ENCODE data around the gene HYCC1.
"Not testable (repeated sequence)": the region's sequence is repeated elsewhere in the genome, so short reads cannot be mapped to it uniquely, and the experiment has no call there.

The HYCC1 gene

DNA sequence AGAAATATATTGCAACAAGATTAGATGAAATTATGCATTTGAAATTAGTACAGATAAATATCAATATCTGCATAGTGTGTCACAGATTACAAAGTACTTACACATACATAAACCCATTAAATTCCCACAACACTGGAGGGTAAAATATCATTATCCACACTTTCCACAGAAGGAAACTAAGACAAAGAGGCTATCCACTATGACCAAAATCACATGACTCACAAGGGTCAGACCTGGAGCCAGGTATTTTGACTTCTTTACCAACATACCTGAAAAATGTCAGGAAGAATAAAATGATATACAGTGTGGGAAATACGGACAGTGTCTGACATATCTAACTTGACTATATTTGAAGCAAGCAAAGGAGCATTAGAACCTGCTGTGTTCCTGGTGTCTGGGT, 34.1 kb downstream of the HYCC1 start:
- no peak overlapping the region for H3K4me3 ChIP-seq (ENCODE audit: low read depth, low read length, poor library complexity, severe bottlenecking)
- no peaks in the 10 kb centered on the region for H3K9me2 ChIP-seq (ENCODE audit: low read depth, low read length)
- peaks cover 8% of the 10 kb centered on the region for H3K36me3 ChIP-seq (ENCODE audit: insufficient read depth, low read length)
- no peak overlapping the region for H3K4me2 ChIP-seq (ENCODE audit: low read length)
- no peaks in the 10 kb centered on the region for H3K4me1 ChIP-seq (ENCODE audit: insufficient read depth, low read length, severe bottlenecking)
- no peaks in the 10 kb centered on the region for H3K27me3 ChIP-seq (ENCODE audit: insufficient read depth, low read length)
- H3K27ac ChIP-seq (ENCODE audit: low read depth, low read length, poor library complexity, severe bottlenecking) = no peak overlapping the region
- no peak for TF ChIP-seq EZH2 (IDR thresholded peaks at IDR 0.05; ENCODE audit: borderline replicate concordance, low read length)
- TF ChIP-seq, protein P1, sequence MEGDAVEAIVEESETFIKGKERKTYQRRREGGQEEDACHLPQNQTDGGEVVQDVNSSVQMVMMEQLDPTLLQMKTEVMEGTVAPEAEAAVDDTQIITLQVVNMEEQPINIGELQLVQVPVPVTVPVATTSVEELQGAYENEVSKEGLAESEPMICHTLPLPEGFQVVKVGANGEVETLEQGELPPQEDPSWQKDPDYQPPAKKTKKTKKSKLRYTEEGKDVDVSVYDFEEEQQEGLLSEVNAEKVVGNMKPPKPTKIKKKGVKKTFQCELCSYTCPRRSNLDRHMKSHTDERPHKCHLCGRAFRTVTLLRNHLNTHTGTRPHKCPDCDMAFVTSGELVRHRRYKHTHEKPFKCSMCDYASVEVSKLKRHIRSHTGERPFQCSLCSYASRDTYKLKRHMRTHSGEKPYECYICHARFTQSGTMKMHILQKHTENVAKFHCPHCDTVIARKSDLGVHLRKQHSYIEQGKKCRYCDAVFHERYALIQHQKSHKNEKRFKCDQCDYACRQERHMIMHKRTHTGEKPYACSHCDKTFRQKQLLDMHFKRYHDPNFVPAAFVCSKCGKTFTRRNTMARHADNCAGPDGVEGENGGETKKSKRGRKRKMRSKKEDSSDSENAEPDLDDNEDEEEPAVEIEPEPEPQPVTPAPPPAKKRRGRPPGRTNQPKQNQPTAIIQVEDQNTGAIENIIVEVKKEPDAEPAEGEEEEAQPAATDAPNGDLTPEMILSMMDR (IDR thresholded peaks at IDR 0.05; ENCODE audit: low read length) = no peak
- no peak overlapping the region for H2AFZ ChIP-seq (ENCODE audit: low read length)
- H3K79me2 ChIP-seq (ENCODE audit: insufficient read depth, low read length) = no peaks in the 10 kb centered on the region
- no peaks in the 10 kb centered on the region for H3F3A ChIP-seq (ENCODE audit: insufficient read depth, low read length)
- H3K9ac ChIP-seq (ENCODE audit: low read length) = no peak overlapping the region
- no peaks in the 10 kb centered on the region for H3K9me3 ChIP-seq (ENCODE audit: low read length)
- H4K20me1 ChIP-seq (ENCODE audit: insufficient read depth, low read length) = no peaks in the 10 kb centered on the region

DNA sequence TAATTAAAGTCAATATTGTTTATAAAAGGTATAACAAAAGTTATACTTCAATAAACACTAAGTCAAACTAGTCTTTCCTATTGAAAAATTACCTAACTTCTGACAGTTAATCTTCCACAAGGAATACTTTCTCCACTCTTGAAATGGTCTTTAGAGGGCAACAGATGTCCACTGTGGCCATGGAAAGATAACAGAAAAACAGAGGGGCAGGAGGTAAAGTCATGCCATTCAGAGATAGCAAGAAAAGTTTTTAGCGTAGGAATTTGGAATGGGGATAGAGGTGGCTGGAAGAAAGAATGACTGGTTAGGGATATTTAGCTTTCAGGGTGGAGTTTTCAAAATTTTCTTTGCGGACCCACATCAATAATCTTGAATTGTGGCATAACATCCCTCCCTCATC, 34.7 kb downstream of the HYCC1 start:
- Histone ChIP-seq H4K20me1 (ENCODE audit: insufficient read depth, low read length) (no peaks in the 10 kb centered on the region), H3K36me3 (ENCODE audit: insufficient read depth, low read length) (peaks cover 8% of the 10 kb centered on the region), H3K27me3 (ENCODE audit: insufficient read depth, low read length) (no peaks in the 10 kb centered on the region), H3K79me2 (ENCODE audit: insufficient read depth, low read length) (no peaks in the 10 kb centered on the region), H3F3A (ENCODE audit: insufficient read depth, low read length) (no peaks in the 10 kb centered on the region), H3K9ac (ENCODE audit: low read length) (no peak overlapping the region), H3K9me3 (ENCODE audit: low read length) (no peaks in the 10 kb centered on the region), H3K4me3 (ENCODE audit: low read depth, low read length, poor library complexity, severe bottlenecking) (no peak overlapping the region), H3K27ac (ENCODE audit: low read depth, low read length, poor library complexity, severe bottlenecking) (no peak overlapping the region), H2AFZ (ENCODE audit: low read length) (no peak overlapping the region), H3K4me1 (ENCODE audit: insufficient read depth, low read length, severe bottlenecking) (no peaks in the 10 kb centered on the region), H3K9me2 (ENCODE audit: low read depth, low read length) (no peaks in the 10 kb centered on the region), H3K4me2 (ENCODE audit: low read length) (no peak overlapping the region)
- no peak for TF ChIP-seq EZH2 (IDR thresholded peaks at IDR 0.05; ENCODE audit: borderline replicate concordance, low read length)
- TF ChIP-seq, protein P1 (IDR thresholded peaks at IDR 0.05; ENCODE audit: low read length) = no peak

DNA sequence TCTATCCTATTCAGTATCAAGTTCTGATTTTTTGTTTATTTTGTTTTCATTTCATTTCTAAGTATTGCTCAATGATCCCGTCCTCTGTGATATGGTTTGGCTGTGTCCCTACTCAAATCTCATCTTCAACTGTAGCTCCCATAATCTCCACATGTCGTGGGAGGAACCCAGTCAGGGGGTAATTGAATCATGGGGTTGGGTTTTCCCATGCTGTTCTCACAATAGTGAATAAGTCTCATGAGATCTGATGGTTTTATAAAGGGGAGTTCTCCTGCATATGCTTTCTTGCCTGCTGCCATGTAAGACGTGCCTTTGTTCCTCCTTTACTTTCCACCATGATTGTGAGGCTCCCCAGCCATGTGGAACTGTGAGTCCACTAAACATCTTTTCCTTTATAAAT, 39.3 kb downstream of the HYCC1 start:
- not testable (repeated sequence) for H4K20me1 ChIP-seq (ENCODE audit: insufficient read depth, low read length); H3K79me2 ChIP-seq (ENCODE audit: insufficient read depth, low read length); H3F3A ChIP-seq (ENCODE audit: insufficient read depth, low read length); H3K9me2 ChIP-seq (ENCODE audit: low read depth, low read length); H3K4me1 ChIP-seq (ENCODE audit: insufficient read depth, low read length, severe bottlenecking); H3K27me3 ChIP-seq (ENCODE audit: insufficient read depth, low read length); H3K36me3 ChIP-seq (ENCODE audit: insufficient read depth, low read length); H3K4me2 ChIP-seq (ENCODE audit: low read length); H3K9me3 ChIP-seq (ENCODE audit: low read length); H3K27ac ChIP-seq (ENCODE audit: low read depth, low read length, poor library complexity, severe bottlenecking); H2AFZ ChIP-seq (ENCODE audit: low read length); H3K4me3 ChIP-seq (ENCODE audit: low read depth, low read length, poor library complexity, severe bottlenecking); H3K9ac ChIP-seq (ENCODE audit: low read length)

DNA sequence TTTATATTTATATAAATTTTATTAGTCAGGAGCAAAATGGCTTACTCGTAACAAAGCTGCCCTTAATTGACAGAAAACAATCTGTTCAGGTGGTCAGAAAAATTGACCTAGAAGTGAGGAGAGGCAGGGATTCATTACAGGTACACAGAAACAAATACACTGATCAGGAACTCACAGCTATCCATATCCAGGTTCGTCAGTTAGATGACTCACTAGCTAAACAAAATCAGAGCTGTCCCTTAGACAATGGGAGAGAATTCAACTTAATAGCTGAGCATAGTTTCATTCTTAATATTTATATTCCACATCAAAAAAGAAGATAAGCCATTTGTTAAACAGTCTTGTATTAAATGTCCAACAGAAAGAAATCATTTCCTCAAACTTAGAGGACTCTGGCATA, 41.7 kb downstream of the HYCC1 start:
- Histone ChIP-seq H3K27me3 (ENCODE audit: insufficient read depth, low read length) (no peaks in the 10 kb centered on the region), H3K4me1 (ENCODE audit: insufficient read depth, low read length, severe bottlenecking) (no peaks in the 10 kb centered on the region), H2AFZ (ENCODE audit: low read length) (no peak overlapping the region), H3K79me2 (ENCODE audit: insufficient read depth, low read length) (no peaks in the 10 kb centered on the region), H3K9me2 (ENCODE audit: low read depth, low read length) (no peaks in the 10 kb centered on the region), H3K4me2 (ENCODE audit: low read length) (no peak overlapping the region), H3K9ac (ENCODE audit: low read length) (no peak overlapping the region), H4K20me1 (ENCODE audit: insufficient read depth, low read length) (no peaks in the 10 kb centered on the region), H3F3A (ENCODE audit: insufficient read depth, low read length) (no peaks in the 10 kb centered on the region), H3K27ac (ENCODE audit: low read depth, low read length, poor library complexity, severe bottlenecking) (no peak overlapping the region), H3K4me3 (ENCODE audit: low read depth, low read length, poor library complexity, severe bottlenecking) (no peak overlapping the region), H3K36me3 (ENCODE audit: insufficient read depth, low read length) (peaks cover 8% of the 10 kb centered on the region), H3K9me3 (ENCODE audit: low read length) (no peaks in the 10 kb centered on the region)
- TF ChIP-seq, protein P1 (IDR thresholded peaks at IDR 0.05; ENCODE audit: low read length) = no peak
- no peak for TF ChIP-seq EZH2 (IDR thresholded peaks at IDR 0.05; ENCODE audit: borderline replicate concordance, low read length)
